IMR-90 (cell line): ENCODE data around the gene SDS. TPM values are rescaled to one million over a fixed set of nuclear protein-coding genes. Genes with fewer than 3 reads are reported as not detected.

Source experiments
- ATAC-seq: fragments of 200-7000 bp; cut with Tn5 transposase; 2 replicates; pipeline ENCODE4 v1.9.1; 2020; ENCODE audit warnings: low read depth, mild to moderate bottlenecking, moderate library complexity
- BruUV-seq: library from RNA; stranded (reverse); fragments of 400-500 nt; replicated peaks from 2 replicates; lab custom pipeline; 2021; lab: Mats Ljungman, UMichigan
- CTCF ChIA-PET: fragments of 300-600 bp; formaldehyde crosslinking; extraction: SDS; loops from one replicate; lab custom pipeline; 2021; ENCODE audit warnings: antibody characterized with exemption; lab: Yijun Ruan, JAX
- POLR2A ChIA-PET: fragments of 300-600 bp; sonication (Branson Sonifier 250); formaldehyde crosslinking; loops from one replicate; lab custom pipeline; 2022; ENCODE audit warnings: antibody characterized with exemption; ENCODE audit not compliant: unreplicated experiment; lab: Charles Lee
- DNase-seq: peaks from one replicate; pipeline ENCODE4 v3.0.0; 2013
- H2AFZ ChIP-seq: replicated peaks from 2 replicates; pipeline ENCODE3; 2013; ENCODE audit warnings: low read length, mild to moderate bottlenecking; ENCODE audit not compliant: poor library complexity
- H2AK5ac ChIP-seq: 2 replicates; pipeline ENCODE4 v1.6.1; 2013; ENCODE audit warnings: low read depth, low read length, inconsistent platforms
- H2AK9ac ChIP-seq: replicated peaks from 2 replicates; pipeline ENCODE3; 2013; ENCODE audit warnings: mild to moderate bottlenecking, low read depth, low read length, moderate library complexity; ENCODE audit not compliant: poor library complexity
- H2BK120ac ChIP-seq: 2 replicates; pipeline ENCODE4 v1.6.1; 2013; ENCODE audit warnings: low read depth, low read length, inconsistent platforms
- H2BK15ac ChIP-seq: 3 replicates; pipeline ENCODE4 v1.6.1; 2013; ENCODE audit warnings: low read depth, low read length, inconsistent platforms
- H2BK20ac ChIP-seq: 2 replicates; pipeline ENCODE4 v1.6.1; 2013; ENCODE audit warnings: low read depth, mild to moderate bottlenecking, inconsistent platforms, low read length, moderate library complexity
- H2BK5ac ChIP-seq: 2 replicates; pipeline ENCODE4 v1.6.1; 2013; ENCODE audit warnings: mild to moderate bottlenecking, low read depth, low read length, inconsistent platforms; ENCODE audit not compliant: poor library complexity, severe bottlenecking
- H3K14ac ChIP-seq: replicated peaks from 2 replicates; pipeline ENCODE4 v1.6.1; 2013; ENCODE audit warnings: low read depth, low read length, inconsistent platforms
- H3K18ac ChIP-seq: 2 replicates; pipeline ENCODE4 v1.6.1; 2013; ENCODE audit warnings: low read depth, low read length, control low read depth
- H3K23ac ChIP-seq: 2 replicates; pipeline ENCODE4 v1.6.1; 2013; ENCODE audit warnings: low read depth, low read length, inconsistent platforms
- H3K27ac ChIP-seq: 2 replicates; pipeline ENCODE4 v1.5.1; 2013; ENCODE audit warnings: mild to moderate bottlenecking, control low read depth, low read length; ENCODE audit not compliant: insufficient read depth
- H3K27me3 ChIP-seq: 2 replicates; pipeline ENCODE4 v1.6.1; 2013; ENCODE audit warnings: low read length; ENCODE audit not compliant: control insufficient read depth, insufficient read depth
- H3K36me3 ChIP-seq: 2 replicates; pipeline ENCODE4 v1.6.1; 2013; ENCODE audit warnings: low read length, mixed read lengths; ENCODE audit not compliant: control insufficient read depth, insufficient read depth
- H3K4ac ChIP-seq: 2 replicates; pipeline ENCODE4 v1.6.1; 2013; ENCODE audit warnings: low read depth, low read length, inconsistent platforms
- H3K4me1 ChIP-seq: 2 replicates; pipeline ENCODE4 v1.6.1; 2013; ENCODE audit warnings: low read length, mixed read lengths; ENCODE audit not compliant: control insufficient read depth, insufficient read depth
- H3K4me2 ChIP-seq: 2 replicates; pipeline ENCODE4 v1.6.1; 2013; ENCODE audit warnings: low read depth, mild to moderate bottlenecking, control low read depth, low read length, moderate library complexity
- H3K4me3 ChIP-seq: 2 replicates; pipeline ENCODE4 v1.5.1; 2013; ENCODE audit warnings: low read depth, mild to moderate bottlenecking, control low read depth, low read length, moderate library complexity; ENCODE audit not compliant: insufficient read depth
- H3K56ac ChIP-seq: 2 replicates; pipeline ENCODE4 v1.6.1; 2013; ENCODE audit warnings: low read length, inconsistent platforms; ENCODE audit not compliant: insufficient read depth; ENCODE audit errors: extremely low read depth
- H3K79me1 ChIP-seq, 2 experiments: 2 replicates each; pipeline ENCODE4 v1.6.1; 2013; ENCODE audit warnings: low read length in 2 of 2, inconsistent platforms in 1 of 2, low read depth in 1 of 2
- H3K9ac ChIP-seq: 2 replicates; pipeline ENCODE4 v1.6.1; 2013; ENCODE audit warnings: low read depth, low read length, control low read depth
- H3K9me1 ChIP-seq: 2 replicates; pipeline ENCODE4 v1.6.1; 2013; ENCODE audit warnings: low read length, inconsistent platforms; ENCODE audit not compliant: insufficient read depth
- H3K9me3 ChIP-seq: 2 replicates; pipeline ENCODE4 v1.6.1; 2013; ENCODE audit warnings: low read length; ENCODE audit not compliant: control insufficient read depth, insufficient read depth
- H4K20me1 ChIP-seq: 2 replicates; pipeline ENCODE4 v1.6.1; 2013; ENCODE audit warnings: low read length, inconsistent platforms; ENCODE audit not compliant: insufficient read depth
- H4K5ac ChIP-seq: 2 replicates; pipeline ENCODE4 v1.6.1; 2013; ENCODE audit warnings: mild to moderate bottlenecking, low read depth, low read length, control low read depth
- H4K8ac ChIP-seq, 2 experiments: 2 replicates each; pipeline ENCODE4 v1.6.1; 2013; ENCODE audit warnings: low read depth in 2 of 2, low read length in 2 of 2, control low read depth in 1 of 2, inconsistent platforms in 1 of 2
- H4K91ac ChIP-seq: 2 replicates; pipeline ENCODE4 v1.6.1; 2013; ENCODE audit warnings: low read depth, low read length, inconsistent platforms; ENCODE audit not compliant: insufficient read depth
- CEBPB ChIP-seq: IDR thresholded peaks from 2 replicates; pipeline ENCODE4 v1.6.1; 2012; ENCODE audit warnings: low read depth, low read length, improper control_type of control experiment
- CHD1 ChIP-seq: IDR thresholded peaks from 2 replicates; pipeline ENCODE4 v1.6.1; 2012; ENCODE audit warnings: low read depth, low read length, improper control_type of control experiment
- FOS ChIP-seq: fragments of 150-350 bp; IDR thresholded peaks from 2 replicates; pipeline ENCODE4 v1.6.1; 2016; ENCODE audit warnings: low read depth, low read length
- MAFK ChIP-seq: IDR thresholded peaks from 2 replicates; pipeline ENCODE4 v1.6.1; 2012; ENCODE audit warnings: low read depth, low read length, improper control_type of control experiment
- NFE2L2 ChIP-seq: fragments of 150-350 bp; IDR thresholded peaks from 2 replicates; pipeline ENCODE4 v1.6.1; 2016; ENCODE audit warnings: low read depth, mild to moderate bottlenecking, low read length
- POLR2A ChIP-seq: IDR thresholded peaks from 2 replicates; pipeline ENCODE4 v1.6.1; 2012; ENCODE audit warnings: mild to moderate bottlenecking, low read depth, low read length
- RAD21 ChIP-seq: IDR thresholded peaks from 2 replicates; pipeline ENCODE4 v1.6.1; 2012; ENCODE audit warnings: low read length, improper control_type of control experiment
- RCOR1 ChIP-seq: IDR thresholded peaks from 2 replicates; pipeline ENCODE4 v1.6.1; 2012; ENCODE audit warnings: mild to moderate bottlenecking, low read length, improper control_type of control experiment; ENCODE audit not compliant: insufficient replicate concordance
- RFX5 ChIP-seq: IDR thresholded peaks from 2 replicates; pipeline ENCODE4 v1.8.0; 2012; ENCODE audit warnings: low read depth, mild to moderate bottlenecking, low read length, moderate library complexity
- SMC3 ChIP-seq: fragments of 150-350 bp; IDR thresholded peaks from 2 replicates; pipeline ENCODE4 v1.6.1; 2016; ENCODE audit warnings: low read depth, mild to moderate bottlenecking, antibody characterized with exemption, low read length, moderate library complexity
- USF2 ChIP-seq: fragments of 150-350 bp; IDR thresholded peaks from 2 replicates; pipeline ENCODE4 v1.6.1; 2017; ENCODE audit warnings: mild to moderate bottlenecking, antibody characterized with exemption, low read length, low read depth
- WGBS, 2 experiments: methylation state at CpG; one replicate each; pipeline versions ENCODE4 v1.1.5 to v1.1.7; 2013; ENCODE audit warnings: missing lambda C conversion rate in 2 of 2; ENCODE audit not compliant: insufficient read length in 1 of 2; ENCODE audit errors: extremely low coverage in 2 of 2; 5-methylcytosine and 5-hydroxymethylcytosine counted together
- dilution Hi-C: fragments of 300-500 bp; cut with HindIII; formaldehyde crosslinking; loops from one replicate; pipeline ENCODE4 v1.14.3; 2018; ENCODE audit warnings: low sequenced_read_pairs; ENCODE audit not compliant: unreplicated experiment
- in situ Hi-C: fragments of 300-500 bp; cut with MboI; formaldehyde crosslinking; loops from 3 replicates; pipeline ENCODE4 v1.14.3; 2019; ENCODE audit warnings: low sequenced_read_pairs, inconsistent platforms, mixed read lengths
- intact Hi-C: fragments of 100-400 bp; cut with micrococcal nuclease; formaldehyde crosslinking; loops from 2 replicates; pipeline ENCODE4 v1.10.0; 2022
- polyA plus RNA-seq, 3 experiments: library from polyadenylated mRNA; depleted of rRNA; stranded (reverse); fragments of >200 nt; gene quantifications; 2 replicates each; pipeline ENCODE4 v1.2.3, GENCODE V29; 2012; ENCODE audit warnings: low replicate concordance in 1 of 3
- total RNA-seq: library from RNA; depleted of rRNA; stranded (reverse); fragments of >200 nt; gene quantifications from 2 replicates; pipeline ENCODE4 v1.2.3, GENCODE V29; 2012

Gene SDS
- total and polyA plus RNA-seq, 2 of the 4 experiments (the other 2 are of a cell fraction): not detected

- no TSS peak for BruUV-seq
- Histone ChIP-seq H2BK120ac (no peak overlapping the region), H3K56ac (no peak overlapping the region), H2AK5ac (no peak overlapping the region), H2BK5ac (no peak overlapping the region), H4K20me1 (no peaks in the 10 kb centered on the region), H3K18ac (no peak overlapping the region), H3K79me1 (no peaks in the 10 kb centered on the region), H2BK15ac (no peak overlapping the region), H4K91ac (no peak overlapping the region), H2BK20ac (no peak overlapping the region), H3K27ac (no peak overlapping the region), H3K9ac (no peak overlapping the region), H3K14ac (no peak overlapping the region), H3K36me3 (no peaks in the 10 kb centered on the region), H3K4me3 (no peak overlapping the region), H3K4me2 (no peak overlapping the region), H3K27me3 (peaks cover 9% of the 10 kb centered on the region; the same call in 1 of the 2 replicates), H3K9me1 (no peaks in the 10 kb centered on the region), H3K9me3 (no peaks in the 10 kb centered on the region), H3K4ac (no peak overlapping the region), H3K4me1 (no peaks in the 10 kb centered on the region; the same call in 1 of the 2 replicates), H4K8ac (no peak overlapping the region), H2AFZ (no peak overlapping the region), H4K5ac (no peak overlapping the region), H2AK9ac (peak overlapping the region; percentile 24), H3K23ac (no peak overlapping the region)
- dilution Hi-C loops: no loop called here
- POLR2A ChIA-PET: no interaction called here
- intact Hi-C loops: no loop called here
- no peak for ATAC-seq
- no peak for TF ChIP-seq RAD21
- no peak for TF ChIP-seq FOS
- no peak for TF ChIP-seq CHD1
- TF ChIP-seq POLR2A: no peak
- no peak for TF ChIP-seq SMC3
- TF ChIP-seq RFX5: no peak
- TF ChIP-seq NFE2L2: no peak
- no peak for TF ChIP-seq CEBPB
- no peak for TF ChIP-seq MAFK
- TF ChIP-seq RCOR1: no peak
- no peak for TF ChIP-seq USF2
- CTCF ChIA-PET: no interaction called here
- no peak for DNase-seq
- 48% methylated on average over 5 of the region's 19 CpGs; no CpG with 5 or more reads in 1 of the 2 experiments for WGBS, 2 experiments
- in situ Hi-C loops: no loop called here
These were observed 54.7 kb downstream of the SDS start for GRCh38 chr12:113348849-113349536.
